HUDEP-2 (cell line): ENCODE results near the gene NR4A2.
"Not testable (repeated sequence)": the region's sequence is repeated elsewhere in the genome, so short reads cannot be mapped to it uniquely, and the experiment has no call there.

Experiments
- DNase-seq, 76 experiments: peaks; one replicate each; lab custom pipeline; 2025; ENCODE audit not compliant: unreplicated experiment in 76 of 76; lab: John Stamatoyannopoulos, UW

NR4A2 gene

GRCh38 chr2:156322686-156323231 lies 9.8 kb downstream of the NR4A2 start:
- DNase-seq, result no peak

DNA sequence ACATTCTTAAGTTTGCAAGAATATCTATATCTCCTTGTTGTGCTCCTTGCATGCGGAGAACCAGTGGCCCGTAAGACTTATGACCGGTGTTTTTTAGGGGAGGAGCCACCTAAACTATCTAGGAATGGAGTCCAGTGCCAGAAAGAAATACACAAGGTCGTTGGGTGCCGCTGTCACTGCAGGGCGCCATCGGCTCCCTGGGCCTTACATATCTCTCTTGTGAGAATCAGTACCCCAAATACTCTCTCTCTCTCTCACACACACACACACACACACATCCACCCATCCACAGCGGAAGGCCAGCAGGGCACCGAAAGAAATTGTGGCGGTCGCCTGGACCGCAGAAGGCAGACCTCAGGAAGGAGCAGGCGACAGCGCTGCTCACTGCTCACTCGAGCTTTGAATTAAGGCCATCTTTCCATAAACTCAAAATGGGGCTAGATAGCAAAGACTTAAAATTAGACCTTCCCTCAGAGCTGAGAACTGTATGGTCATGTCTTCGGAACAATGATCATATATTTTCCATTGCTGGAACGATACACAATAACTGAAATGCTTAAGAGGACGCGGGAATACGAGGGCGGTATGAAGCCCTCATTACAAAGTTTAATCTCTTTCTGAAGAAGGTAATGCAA lies 10.4 kb downstream of the NR4A2 start:
- DNase-seq, result peak in 18 of 76 experiments; percentile 4 to 44 (median 22)

DNA sequence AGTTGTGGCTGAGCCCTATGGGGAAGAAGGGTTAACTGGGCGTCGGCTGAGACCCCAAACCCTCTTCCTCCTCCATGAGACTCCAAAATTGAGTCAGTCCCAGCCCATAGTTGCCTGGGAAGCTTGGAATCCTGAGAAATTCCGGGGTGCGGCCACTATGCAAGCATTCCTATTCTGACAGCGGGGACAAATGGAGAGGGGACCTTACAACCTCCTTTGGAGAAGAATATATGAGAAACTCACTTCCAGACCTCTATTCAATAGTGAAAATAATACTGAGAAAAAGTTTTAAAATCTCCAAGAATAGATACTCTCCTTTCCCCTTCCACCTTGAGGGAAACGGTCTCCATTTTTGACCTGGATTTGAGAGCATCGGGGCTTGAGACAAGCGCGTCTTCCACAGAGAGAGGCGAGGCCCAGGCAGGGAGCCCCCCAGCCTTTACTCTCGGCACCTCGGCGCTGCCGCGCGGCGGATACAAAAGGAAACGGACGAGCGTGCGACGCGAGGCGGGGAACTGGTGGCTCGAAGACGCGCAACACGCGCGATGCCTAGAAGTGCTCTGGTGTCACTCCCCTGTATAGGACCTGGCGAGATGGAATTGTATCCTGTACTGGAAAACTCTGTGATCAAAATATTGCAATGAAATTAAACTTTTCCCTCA lies 11.1 kb downstream of the NR4A2 start:
- DNase-seq, result peak in 24 of 76 experiments; percentile 2 to 42 (median 18)

GRCh38 chr2:156320486-156321098 lies 11.9 kb downstream of the NR4A2 start:
- DNase-seq, result peak in 8 of 76 experiments; percentile 4 to 47 (median 24)

DNA sequence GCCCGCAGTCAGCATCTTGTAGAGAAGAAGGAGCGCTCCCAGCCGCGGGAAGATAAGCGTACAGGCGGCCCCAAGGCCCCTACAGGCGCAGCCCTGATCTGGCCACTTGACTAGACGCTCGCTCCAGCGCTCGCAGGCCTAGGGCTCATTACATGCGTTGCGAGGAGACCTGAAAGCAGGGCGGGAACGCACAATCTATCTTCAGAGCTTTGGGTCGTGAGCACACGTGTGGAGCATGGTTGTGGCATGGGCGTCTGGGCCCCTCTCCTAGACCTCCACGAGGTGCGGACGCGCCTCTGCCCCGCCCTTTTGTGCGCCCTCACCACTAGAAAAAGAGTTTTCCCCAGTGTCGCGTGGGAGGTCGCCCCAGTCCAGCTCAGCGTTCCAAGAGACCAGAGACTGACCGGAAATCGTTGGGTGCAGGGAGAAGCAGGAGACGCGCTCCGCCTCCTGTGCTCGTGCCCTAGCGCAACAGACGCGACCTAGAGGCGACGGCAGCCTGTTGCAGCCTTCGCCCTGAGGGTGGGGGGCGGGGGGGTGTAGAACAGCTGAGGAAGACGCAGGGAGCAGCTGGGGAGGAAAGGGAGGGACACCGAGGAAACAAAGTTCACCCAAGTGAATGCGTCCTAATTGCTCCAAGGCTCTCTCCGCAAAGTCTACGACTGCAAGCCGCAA lies 12.6 kb downstream of the NR4A2 start:
- peak in 56 of 76 experiments; percentile 4 to 65 (median 36) for DNase-seq

DNA sequence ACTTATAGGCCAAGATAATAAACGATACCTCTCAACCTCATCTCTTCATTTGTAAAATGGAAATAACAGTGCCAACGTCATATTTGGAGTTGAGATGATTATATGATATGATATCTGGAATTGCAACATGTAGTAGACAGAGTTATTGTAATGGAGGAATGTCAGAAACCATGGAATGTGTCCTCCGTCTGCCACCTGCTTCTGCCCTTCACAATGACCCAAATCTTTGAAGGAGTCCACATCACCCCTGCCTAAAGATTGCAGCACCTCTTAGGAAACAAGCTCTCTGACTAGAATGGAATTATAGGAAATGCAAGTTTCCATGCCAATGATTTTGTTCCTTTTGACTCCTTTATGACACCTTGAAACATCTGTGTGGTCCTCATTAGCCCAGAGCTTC lies 14.9 kb downstream of the NR4A2 start:
- DNase-seq, result no peak

DNA sequence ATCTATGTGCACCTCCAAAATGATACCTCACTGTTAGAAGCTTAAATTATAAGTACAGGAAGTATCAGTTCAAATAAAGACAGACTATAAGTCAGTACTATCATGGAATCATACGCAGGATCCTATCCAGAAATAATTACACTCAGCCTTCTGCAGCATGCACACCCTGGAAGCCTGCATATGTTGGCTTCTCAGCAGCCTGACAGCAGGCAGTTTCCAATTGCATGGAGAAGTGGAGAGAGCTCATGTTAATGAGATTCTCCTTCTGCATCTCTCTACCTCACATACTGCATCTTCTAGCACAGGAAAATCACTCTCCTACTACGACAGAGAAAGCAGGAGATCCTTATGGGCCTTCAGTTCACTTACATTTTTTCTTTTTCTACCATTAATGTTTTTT lies 20.5 kb downstream of the NR4A2 start:
- no peak for DNase-seq

DNA sequence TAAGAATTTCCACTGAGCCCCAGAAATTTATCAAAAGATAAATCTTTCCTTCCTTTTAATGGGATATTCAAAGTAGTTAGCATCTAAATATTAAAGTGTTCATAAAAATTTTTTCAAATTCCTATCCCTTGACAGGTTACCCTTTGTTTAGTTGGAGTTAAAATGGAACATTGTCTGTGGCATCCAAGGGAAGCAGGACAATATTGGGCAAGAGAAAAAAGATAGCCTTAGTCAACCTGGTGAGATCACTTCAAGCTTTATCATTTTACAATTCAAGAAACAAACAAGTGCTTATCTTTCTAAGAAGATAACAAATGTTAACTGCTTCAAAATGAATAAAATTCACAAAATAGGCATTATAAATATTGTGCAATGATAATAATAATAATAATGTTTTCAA lies 21.7 kb downstream of the NR4A2 start:
- DNase-seq, result no peak

- DNase-seq, result no peak
These were observed 22.6 kb downstream of the NR4A2 start for GRCh38 chr2:156309917-156310316.

- no peak for DNase-seq
These were observed 23.4 kb downstream of the NR4A2 start for GRCh38 chr2:156309167-156309566.

- DNase-seq, result no peak
These were observed 25.7 kb downstream of the NR4A2 start for GRCh38 chr2:156306821-156307220.

DNA sequence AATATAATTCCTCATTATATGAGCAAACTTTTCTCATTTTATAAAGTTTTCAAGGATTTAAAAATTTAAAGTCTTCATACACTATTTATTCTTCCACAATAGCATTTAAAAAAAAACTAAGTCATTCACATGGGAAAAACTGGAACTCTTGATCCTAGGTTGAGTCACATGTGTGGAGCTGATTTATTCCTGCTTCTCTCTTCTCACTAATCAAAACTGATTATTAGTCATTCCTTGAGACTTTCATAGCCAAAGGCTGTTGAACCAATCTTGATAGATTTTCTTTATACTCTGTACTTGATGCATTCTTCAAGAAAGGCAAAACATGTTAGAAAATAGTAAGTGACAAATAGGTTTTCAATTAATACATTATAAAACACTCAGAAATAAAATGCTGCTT lies 27.4 kb downstream of the NR4A2 start:
- DNase-seq, result no peak

DNA sequence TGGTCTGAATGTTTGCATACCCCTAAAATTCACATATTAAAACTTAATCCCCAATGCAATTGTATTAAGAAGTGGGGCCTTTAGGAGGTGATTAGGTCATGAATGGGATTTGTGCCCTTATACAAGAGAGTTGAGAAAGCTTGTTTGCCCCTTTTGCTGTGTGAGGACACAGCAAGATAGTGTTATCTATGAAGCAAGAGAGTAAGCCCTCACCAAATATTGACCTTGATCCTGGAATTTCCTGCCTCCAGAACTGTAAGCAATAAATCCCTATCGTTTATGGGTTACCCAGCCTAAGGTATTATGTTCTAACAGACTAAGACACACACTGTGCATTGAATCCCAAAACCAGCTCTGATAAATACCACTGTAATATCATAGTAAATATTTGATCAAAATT lies 32.2 kb downstream of the NR4A2 start:
- no peak for DNase-seq

- no peak for DNase-seq
These were observed 37.5 kb downstream of the NR4A2 start for GRCh38 chr2:156294945-156295580.

DNA sequence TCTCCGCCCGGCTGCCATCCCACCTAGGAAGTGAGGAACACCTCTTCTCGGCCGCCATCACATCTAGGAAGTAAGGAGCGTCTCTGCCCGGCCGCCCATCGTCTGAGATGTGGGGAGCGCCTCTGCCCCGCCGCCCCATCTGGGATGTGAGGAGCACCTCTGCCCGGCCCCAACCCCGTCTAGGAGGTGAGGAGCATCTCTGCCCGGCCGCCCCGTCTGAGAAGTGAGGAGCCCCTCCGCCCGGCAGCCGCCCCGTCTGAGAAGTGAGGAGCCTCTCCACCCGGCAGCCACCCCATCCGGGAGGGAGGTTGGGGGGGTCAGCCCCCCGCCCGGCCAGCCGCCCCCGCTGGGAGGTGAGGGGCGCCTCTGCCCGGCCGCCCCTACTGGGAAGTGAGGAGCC lies 39.1 kb downstream of the NR4A2 start:
- DNase-seq, result not testable (repeated sequence)

DNA sequence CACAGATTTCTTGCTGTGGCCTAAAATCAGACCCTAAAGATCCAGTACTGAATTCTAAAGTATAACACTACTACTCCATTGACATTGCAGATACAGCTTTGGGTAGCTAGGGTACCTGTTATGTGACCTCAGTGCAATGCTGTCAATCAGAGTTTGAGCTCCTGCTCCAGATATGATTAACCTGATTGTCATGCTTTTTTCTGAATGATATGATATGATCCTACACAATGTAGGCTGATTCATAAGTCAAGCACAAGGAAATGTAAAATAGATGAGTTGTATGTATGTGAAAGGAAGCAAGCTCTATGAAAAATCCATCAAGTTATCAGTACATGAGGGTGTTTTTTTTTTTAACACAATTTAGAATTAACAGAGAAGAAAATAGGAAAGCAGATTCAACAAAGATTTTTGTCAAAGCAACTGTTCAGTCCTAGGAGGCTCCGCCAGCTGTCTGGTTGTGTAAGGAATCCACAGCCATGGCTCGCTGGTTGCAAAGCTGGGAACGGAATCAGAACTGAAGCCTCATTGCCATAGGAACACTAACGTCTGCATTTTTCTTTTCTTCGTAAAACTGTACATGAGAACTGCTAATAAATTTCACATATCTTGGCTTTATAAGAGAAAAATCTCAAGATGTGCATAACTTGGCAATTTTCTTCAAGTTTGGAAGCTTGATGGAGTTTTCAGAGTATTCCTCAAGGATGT lies 52.9 kb downstream of the NR4A2 start:
- DNase-seq, result no peak
